Measurements from ENCODE around the gene BAHCC1. TPM values are rescaled to one million over a fixed set of nuclear protein-coding genes. Genes with fewer than 3 reads are reported as not detected.

Gene BAHCC1
- total and polyA plus RNA-seq, 9 of the 15 experiments (the other 6 are each of a cell fraction or from before 2014, with no cell fraction given) = 0.14 to 26.9 (median 5.0) TPM

- no peak for TF ChIP-seq FOSL1 (tag; conservative IDR thresholded peaks at IDR 0.05)
- peak; percentile 17; the same call in 1 of the 2 replicates for TF ChIP-seq MTA3 (IDR thresholded peaks at IDR 0.05; ENCODE audit: borderline replicate concordance)
- TF ChIP-seq ETV5 (CRISPR knock-in tag; IDR thresholded peaks at IDR 0.05; ENCODE audit: low read depth) = no peak
- TF ChIP-seq ZNF639 (CRISPR knock-in tag; conservative IDR thresholded peaks at IDR 0.05 in 1 of 2, IDR thresholded peaks at IDR 0.05 in 1 of 2) = peak in 1 of 2 experiments; percentile 72; a peak in 2 of 4 replicates
- 0 out of 2 replicates have a peak, but pooled peaks have one; percentile 16 for TF ChIP-seq MXI1 (IDR thresholded peaks at IDR 0.05; ENCODE audit: low read depth, low read length)
- TF ChIP-seq SMARCE1 (IDR thresholded peaks at IDR 0.05) = no peak
- no peak for TF ChIP-seq PHB2 (IDR thresholded peaks at IDR 0.05; ENCODE audit: low read depth)
- peak; percentile 100 for TF ChIP-seq USF1 (CRISPR knock-in tag; IDR thresholded peaks at IDR 0.05)
- TF ChIP-seq ZNF384 (IDR thresholded peaks at IDR 0.05; ENCODE audit: low read depth, low read length) = no peak
- TF ChIP-seq CBX5 (IDR thresholded peaks at IDR 0.05; ENCODE audit: borderline replicate concordance, low read depth) = no peak
- peak in 1 of 2 experiments; percentile 37; a peak in 2 of 4 replicates for TF ChIP-seq NRF1 (conservative IDR thresholded peaks at IDR 0.05 in 1 of 2, IDR thresholded peaks at IDR 0.05 in 1 of 2)
- no peak for TF ChIP-seq HOMEZ (CRISPR knock-in tag; IDR thresholded peaks at IDR 0.05)
- TF ChIP-seq CTCF (IDR thresholded peaks at IDR 0.05 in 2 of 3, conservative IDR thresholded peaks at IDR 0.05 in 1 of 3; ENCODE audit: insufficient read depth in 2 of 3, low read depth in 1 of 3, low read length in 3 of 3) = peak; percentile 55 to 56 (median 55); a peak in 4 of 6 replicates
- TF ChIP-seq SP2 (IDR thresholded peaks at IDR 0.05; ENCODE audit: extremely low read depth, low read depth, low read length, poor library complexity, severe bottlenecking) = no peak
- TF ChIP-seq E2F3 (CRISPR knock-in tag; IDR thresholded peaks at IDR 0.05) = 0 out of 2 replicates have a peak, but pooled peaks have one; percentile 52
- no peak for TF ChIP-seq BACH1 (tag; IDR thresholded peaks at IDR 0.05)
- TF ChIP-seq ATF7 (IDR thresholded peaks at IDR 0.05) = peak; percentile 61
- peak; percentile 49 for TF ChIP-seq TAF1 (IDR thresholded peaks at IDR 0.05; ENCODE audit: control insufficient read depth, extremely low read depth, insufficient read depth, low read length, severe bottlenecking)
- TF ChIP-seq ZNF431 (CRISPR knock-in tag; IDR thresholded peaks at IDR 0.05) = peak; percentile 87
- TF ChIP-seq ID3 (CRISPR knock-in tag; IDR thresholded peaks at IDR 0.05) = no peak
- peak; percentile 70; the same call in 1 of the 2 replicates for TF ChIP-seq ID3 (tag; IDR thresholded peaks at IDR 0.05)
These were observed 76.7 kb downstream of the BAHCC1 start (continued) for GRCh38 chr17:81471818-81472456.
